Upper lobe of left lung (tissue), 4 donors: ENCODE measurements around the gene KLF2.

Experiments
- CTCF ChIP-seq, 6 experiments: fragments of 450-650 bp in 4 of 6; fragments of 200-600 bp in 2 of 6; sonication (generic) in 2 of 6; IDR thresholded peaks; one replicate each; pipeline ENCODE4 v1.5.1; 2016 to 2019; ENCODE audit warnings: antibody characterized with exemption in 6 of 6
- POLR2A ChIP-seq, 4 donors: fragments of 450-650 bp; IDR thresholded peaks; one replicate each; pipeline ENCODE4 v1.5.1; 2016 to 2017; ENCODE audit warnings: antibody characterized with exemption in 4 of 4, mild to moderate bottlenecking in 2 of 4
- POLR2AphosphoS5 ChIP-seq, 2 donors: sonication (generic); formaldehyde crosslinking; IDR thresholded peaks; one replicate each; pipeline ENCODE4 v1.5.1; 2017; ENCODE audit warnings: antibody characterized with exemption in 2 of 2

DNA sequence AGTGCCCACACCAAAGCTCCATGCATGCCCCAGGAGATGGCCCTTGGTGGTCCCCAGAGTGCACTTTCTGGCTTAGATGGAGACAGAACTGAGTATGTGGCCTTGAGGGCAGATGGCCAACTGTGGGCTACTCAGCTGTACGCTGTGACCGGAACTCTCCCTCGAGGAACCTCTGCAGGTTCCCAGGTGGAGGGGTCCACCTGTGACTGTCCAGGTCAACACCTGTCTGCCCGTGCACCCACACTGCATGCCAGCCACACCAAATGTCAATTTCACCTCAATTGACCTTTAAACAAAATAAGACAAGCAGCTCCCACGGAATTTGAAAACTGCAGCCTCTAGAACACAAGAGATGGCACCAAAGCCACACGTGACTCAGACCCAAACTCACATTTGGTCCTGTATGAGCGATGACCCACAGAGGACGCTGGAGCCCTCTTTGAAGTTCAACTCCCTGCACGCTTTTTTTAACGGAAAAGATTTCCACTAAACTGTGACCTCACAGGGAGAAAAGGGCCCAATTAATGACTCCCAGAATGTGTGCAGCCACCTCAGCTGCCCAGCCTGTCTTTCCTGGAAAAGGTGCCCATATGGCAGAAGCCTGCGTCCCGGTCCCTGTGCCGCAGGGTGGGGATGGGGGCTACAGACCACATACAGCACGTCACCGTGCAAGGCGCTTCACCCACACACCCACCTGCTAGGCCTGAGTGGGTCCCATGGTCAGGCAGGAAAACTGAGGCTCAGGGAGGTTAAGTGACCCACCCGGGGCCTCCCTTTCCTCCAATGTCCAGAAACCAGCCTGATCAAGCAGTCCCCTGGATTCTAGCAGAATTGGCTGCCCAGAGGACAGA is 47.7 kb downstream of the KLF2 start:
- TF ChIP-seq POLR2A (IDR thresholded peaks at IDR 0.05) (no peak), CTCF (IDR thresholded peaks at IDR 0.05) (no peak), POLR2AphosphoS5 (IDR thresholded peaks at IDR 0.05) (no peak)
